MCF 10A (cell line): ENCODE data around the gene DLG2. TPM values are rescaled to one million over a fixed set of nuclear protein-coding genes. Genes with fewer than 3 reads are reported as not detected.

Experiments
- BruUV-seq: library from RNA; stranded (reverse); fragments of 400-500 nt; replicated peaks from 2 replicates; lab custom pipeline; 2021; lab: Mats Ljungman, UMichigan
- CTCF ChIA-PET: fragments of 300-600 bp; sonication (Branson Sonifier 250); formaldehyde crosslinking; extraction: SDS; loops from one replicate; lab custom pipeline; 2021; ENCODE audit warnings: antibody characterized with exemption, inconsistent platforms; lab: Yijun Ruan, JAX
- POLR2A ChIA-PET: fragments of 300-600, 350-650 bp; sonication (Branson Sonifier 250); formaldehyde crosslinking; extraction: SDS; loops from one replicate; lab custom pipeline; 2020; ENCODE audit warnings: antibody characterized with exemption, inconsistent platforms; lab: Yijun Ruan, JAX
- DNase-seq: peaks from one replicate; pipeline ENCODE4 v3.0.0-alpha.2; 2018; ENCODE audit not compliant: unreplicated experiment
- H3K27ac Mint-ChIP-seq: one replicate; pipeline ENCODE4 v1.8.0; 2022; ENCODE audit warnings: mild to moderate bottlenecking, low read depth, mixed read lengths; ENCODE audit not compliant: unreplicated experiment
- H3K27me3 Mint-ChIP-seq: one replicate; pipeline ENCODE4 v1.8.0; 2022; ENCODE audit warnings: mixed read lengths; ENCODE audit not compliant: insufficient read depth, unreplicated experiment
- H3K36me3 Mint-ChIP-seq: one replicate; pipeline ENCODE4 v1.8.0; 2022; ENCODE audit warnings: mild to moderate bottlenecking, moderate library complexity, mixed read lengths; ENCODE audit not compliant: insufficient read depth, unreplicated experiment
- H3K4me1 Mint-ChIP-seq: one replicate; pipeline ENCODE4 v1.8.0; 2022; ENCODE audit warnings: mixed read lengths; ENCODE audit not compliant: insufficient read depth, unreplicated experiment
- H3K4me3 Mint-ChIP-seq: one replicate; pipeline ENCODE4 v1.8.0; 2022; ENCODE audit warnings: mild to moderate bottlenecking, moderate library complexity, mixed read lengths; ENCODE audit not compliant: unreplicated experiment
- H3K9me3 Mint-ChIP-seq: one replicate; pipeline ENCODE4 v1.8.0; 2022; ENCODE audit warnings: mixed read lengths; ENCODE audit not compliant: unreplicated experiment
- CTCF ChIP-seq: fragments of 200-600 bp; IDR thresholded peaks from one replicate; pipeline ENCODE4 v1.8.0; 2022; ENCODE audit warnings: antibody characterized with exemption, mild to moderate bottlenecking; ENCODE audit not compliant: unreplicated experiment
- intact Hi-C: fragments of 100-400 bp; cut with micrococcal nuclease; formaldehyde crosslinking; loops from 2 replicates; pipeline ENCODE4 v1.14.1; 2022
- total RNA-seq: library from RNA; stranded (reverse); gene quantifications from 2 replicates; pipeline ENCODE4 v1.2.3, GENCODE V29; 2022

DLG2 gene
- total RNA-seq, 1 experiment from 2014 or later, result 0.26 TPM

GRCh38 chr11:84345027-84345426 is 1282.1 kb downstream of the DLG2 start:
- ChIA-PET CTCF (no interaction called here), POLR2A (no interaction called here)
- H3K9me3 Mint-ChIP-seq, result no peaks in the 10 kb centered on the region
- H3K27ac Mint-ChIP-seq, result no peak overlapping the region
- no peak for DNase-seq
- no peak overlapping the region for H3K4me3 Mint-ChIP-seq
- no TSS peak for BruUV-seq
- TF ChIP-seq CTCF, result no peak
- H3K27me3 Mint-ChIP-seq, result no peaks in the 10 kb centered on the region
- H3K36me3 Mint-ChIP-seq, result no peaks in the 10 kb centered on the region
- intact Hi-C loops, result no loop called here
- H3K4me1 Mint-ChIP-seq, result no peaks in the 10 kb centered on the region

GRCh38 chr11:84339796-84340195 is 1287.3 kb downstream of the DLG2 start:
- TF ChIP-seq CTCF, result no peak
- no peaks in the 10 kb centered on the region for H3K4me1 Mint-ChIP-seq
- H3K27me3 Mint-ChIP-seq, result no peaks in the 10 kb centered on the region
- POLR2A ChIA-PET, result no interaction called here
- no peak for DNase-seq
- no peak overlapping the region for H3K27ac Mint-ChIP-seq
- no TSS peak for BruUV-seq
- intact Hi-C loops, result no loop called here
- H3K9me3 Mint-ChIP-seq, result no peaks in the 10 kb centered on the region
- no peak overlapping the region for H3K4me3 Mint-ChIP-seq
- no peaks in the 10 kb centered on the region for H3K36me3 Mint-ChIP-seq
- CTCF ChIA-PET, result no interaction called here

GRCh38 chr11:84333221-84333620 is 1293.9 kb downstream of the DLG2 start:
- Mint-ChIP-seq H3K27me3 (no peaks in the 10 kb centered on the region), H3K4me1 (no peaks in the 10 kb centered on the region), H3K4me3 (no peak overlapping the region), H3K36me3 (no peaks in the 10 kb centered on the region), H3K27ac (no peak overlapping the region), H3K9me3 (peaks cover 2% of the 10 kb centered on the region)
- intact Hi-C loops, result no loop called here
- DNase-seq, result no peak
- POLR2A ChIA-PET, result no interaction called here
- no peak for TF ChIP-seq CTCF
- CTCF ChIA-PET, result interaction anchor here (0.6 kb wide), 1 partner anchor 257 kb away, joined by 3 read pairs; no protein-coding TSS in a partner anchor
- BruUV-seq, result no TSS peak

GRCh38 chr11:84322211-84322610 is 1304.9 kb downstream of the DLG2 start:
- Mint-ChIP-seq H3K36me3 (no peaks in the 10 kb centered on the region), H3K27ac (no peak overlapping the region), H3K27me3 (peaks cover 26% of the 10 kb centered on the region), H3K4me1 (no peaks in the 10 kb centered on the region), H3K9me3 (no peaks in the 10 kb centered on the region), H3K4me3 (no peak overlapping the region)
- no peak for TF ChIP-seq CTCF
- no peak for DNase-seq
- intact Hi-C loops, result no loop called here
- BruUV-seq, result no TSS peak
- ChIA-PET CTCF (interaction anchor here (0.6 to 0.7 kb wide), 2 partner anchors 37 to 756 kb away, joined by 3 to 5 read pairs; no protein-coding TSS in a partner anchor), POLR2A (interaction anchor here (0.7 kb wide), 1 partner anchor 46 kb away, joined by 3 read pairs; no protein-coding TSS in a partner anchor)
